Endothelial cell of umbilical vein (primary cell): ENCODE measurements around the gene XYLT1. TPM values are rescaled to one million over a fixed set of nuclear protein-coding genes. Genes with fewer than 3 reads are reported as not detected.

Experiments used
- BruUV-seq: library from RNA; stranded (reverse); fragments of 400-500 nt; replicated peaks from 2 replicates; lab custom pipeline; 2021; lab: Mats Ljungman, UMichigan
- CTCF ChIA-PET: fragments of 300-600, 350-600 bp; sonication (Branson Sonifier 250); formaldehyde crosslinking; loops from one replicate; lab custom pipeline; 2021; ENCODE audit warnings: antibody characterized with exemption, inconsistent platforms; lab: Charles Lee
- POLR2A ChIA-PET: fragments of 300-600, 350-600 bp; sonication (Branson Sonifier 250); formaldehyde crosslinking; loops from one replicate; lab custom pipeline; 2021; ENCODE audit warnings: antibody characterized with exemption, inconsistent platforms; lab: Charles Lee
- DNase-seq: peaks from one replicate; pipeline ENCODE4 v3.0.0-alpha.2; 2011; ENCODE audit warnings: low read depth, low spot score
- FAIRE-seq: peaks from 2 replicates; lab custom pipeline; 2011; peaks lifted over from hg19 to GRCh38; lab: Jason Lieb, UNC
- H2AFZ ChIP-seq: 2 replicates; pipeline ENCODE4 v1.6.0; 2012; ENCODE audit warnings: low read depth, low read length, control low read depth, inconsistent platforms
- H3K27ac ChIP-seq: 2 replicates; pipeline ENCODE4 v1.5.1; 2011; ENCODE audit warnings: low read depth, mild to moderate bottlenecking, control low read depth, low read length, moderate library complexity; ENCODE audit not compliant: insufficient read depth
- H3K27me3 ChIP-seq, 2 experiments: 2 replicates each; pipeline versions ENCODE4 v1.6.0 to v1.6.1; 2011; ENCODE audit warnings: low read length in 2 of 2, mixed read lengths in 1 of 2; ENCODE audit not compliant: control insufficient read depth in 2 of 2, insufficient read depth in 2 of 2
- H3K36me3 ChIP-seq, 2 experiments: 2 replicates in 1 of 2; 3 replicates in 1 of 2; pipeline ENCODE4 v1.5.1; 2011; ENCODE audit warnings: low read length in 2 of 2, mild to moderate bottlenecking in 1 of 2, moderate library complexity in 1 of 2; ENCODE audit not compliant: control insufficient read depth in 2 of 2, insufficient read depth in 2 of 2; ENCODE audit errors: extremely low read depth in 1 of 2
- H3K4me1 ChIP-seq: 3 replicates; pipeline ENCODE4 v1.5.1; 2011; ENCODE audit warnings: mild to moderate bottlenecking, low read length; ENCODE audit not compliant: control insufficient read depth, insufficient read depth; ENCODE audit errors: extremely low read depth
- H3K4me2 ChIP-seq: 2 replicates; pipeline ENCODE4 v1.6.1; 2011; ENCODE audit warnings: low read length, control low read depth, mixed read lengths; ENCODE audit not compliant: insufficient read depth
- H3K4me3 ChIP-seq, 3 experiments: fragments of 200-600 bp in 1 of 3; sonication (generic), shearing (Covaris generic) in 1 of 3; replicated peaks in 1 of 3; 2 replicates each; pipeline ENCODE4 v1.5.1; 2011 to 2016; ENCODE audit warnings: control low read depth in 3 of 3, low read length in 3 of 3, mild to moderate bottlenecking in 2 of 3, inconsistent platforms in 1 of 3, low read depth in 1 of 3, moderate library complexity in 1 of 3; ENCODE audit not compliant: insufficient read depth in 1 of 3
- H3K79me2 ChIP-seq: 2 replicates; pipeline ENCODE4 v1.6.0; 2012; ENCODE audit warnings: low read length, inconsistent platforms; ENCODE audit not compliant: control insufficient read depth, insufficient read depth
- H3K9ac ChIP-seq: replicated peaks from 2 replicates; pipeline ENCODE3; 2011; ENCODE audit warnings: low read length, control low read depth; ENCODE audit not compliant: insufficient read depth; ENCODE audit errors: extremely low read depth
- H3K9me1 ChIP-seq: replicated peaks from 3 replicates; pipeline ENCODE4 v1.6.0; 2011; ENCODE audit warnings: mild to moderate bottlenecking, low read length; ENCODE audit not compliant: control insufficient read depth, insufficient read depth; ENCODE audit errors: extremely low read depth
- H3K9me3 ChIP-seq: replicated peaks from 2 replicates; pipeline ENCODE4 v1.5.1; 2012; ENCODE audit warnings: low read length, inconsistent platforms; ENCODE audit not compliant: control insufficient read depth, insufficient read depth
- H4K20me1 ChIP-seq: replicated peaks from 2 replicates; pipeline ENCODE3; 2011; ENCODE audit warnings: mild to moderate bottlenecking, low read length; ENCODE audit not compliant: control insufficient read depth, insufficient read depth; ENCODE audit errors: extremely low read depth
- EZH2 ChIP-seq: IDR thresholded peaks from 2 replicates; pipeline ENCODE4 v1.6.1; 2012; ENCODE audit warnings: borderline replicate concordance, low read depth, mild to moderate bottlenecking, moderate library complexity, low read length, inconsistent platforms; ENCODE audit not compliant: severe bottlenecking
- FOS ChIP-seq: IDR thresholded peaks from 2 replicates; pipeline ENCODE4 v1.6.1; 2011; ENCODE audit warnings: mild to moderate bottlenecking, low read length, moderate library complexity, borderline replicate concordance; ENCODE audit not compliant: insufficient read depth
- GATA2 ChIP-seq: IDR thresholded peaks from 2 replicates; pipeline ENCODE4 v1.7.0; 2011; ENCODE audit warnings: low read depth, mild to moderate bottlenecking, moderate library complexity, mixed read lengths, low read length; ENCODE audit not compliant: insufficient read length, insufficient read depth
- JUN ChIP-seq: IDR thresholded peaks from 2 replicates; pipeline ENCODE4 v1.6.1; 2011; ENCODE audit warnings: borderline replicate concordance, low read depth; ENCODE audit not compliant: insufficient read length, insufficient read depth
- MYC ChIP-seq: IDR thresholded peaks from one replicate; pipeline ENCODE4 v1.6.1; 2011; ENCODE audit warnings: mild to moderate bottlenecking, low read depth, low read length
- POLR2A ChIP-seq: IDR thresholded peaks from 2 replicates; pipeline ENCODE4 v1.6.1; 2012; ENCODE audit warnings: low read depth, mild to moderate bottlenecking, control low read depth, low read length
- POLR2AphosphoS5 ChIP-seq: IDR thresholded peaks from 2 replicates; pipeline ENCODE4 v1.6.1; 2012; ENCODE audit warnings: low read depth, mild to moderate bottlenecking, control low read depth, low read length, moderate library complexity; ENCODE audit not compliant: insufficient read depth
- dilution Hi-C: fragments of 300-500 bp; cut with MboI; formaldehyde crosslinking; loops from one replicate; pipeline ENCODE4 v1.15.0; 2019; ENCODE audit warnings: low sequenced_read_pairs; ENCODE audit not compliant: extremely low pct_ligation_motif_present
- intact Hi-C: fragments of 100-400 bp; cut with micrococcal nuclease; formaldehyde crosslinking; loops from one replicate; pipeline ENCODE4 v1.10.0; 2022
- polyA plus RNA-seq, 4 experiments: library from polyadenylated mRNA; depleted of rRNA in 3 of 4; stranded (reverse) in 3 of 4; unstranded in 1 of 4; fragments of >200 nt; gene quantifications; 2 replicates each; pipeline versions ENCODE4 v1.2.1 to v1.2.3, GENCODE V29; 2011 to 2012; ENCODE audit warnings: missing spikeins in 1 of 4
- total RNA-seq: library from RNA; stranded (reverse); gene quantifications from 2 replicates; pipeline ENCODE4 v1.2.3, GENCODE V29; 2021
- TF ChIP-seq, protein P1 (sequence below): IDR thresholded peaks from 2 replicates; pipeline ENCODE4 v1.6.1; 2011; ENCODE audit not compliant: insufficient read depth, insufficient read length
- TF ChIP-seq, protein P2 (sequence below), 2 donors: IDR thresholded peaks; 1 replicate in 1 of 2; 2 replicates in 1 of 2; pipeline ENCODE4 v1.5.1; 2011; ENCODE audit warnings: low read length in 2 of 2, mild to moderate bottlenecking in 2 of 2, moderate library complexity in 2 of 2, control low read depth in 1 of 2, inconsistent platforms in 1 of 2, low read depth in 1 of 2; ENCODE audit not compliant: insufficient read depth in 1 of 2; ENCODE audit errors: extremely low read depth in 1 of 2

Gene XYLT1
- total and polyA plus RNA-seq, 2 donors (not counting 3 experiments of a cell fraction or from before 2014, with no cell fraction given): 0.63 to 2.9 TPM

DNA sequence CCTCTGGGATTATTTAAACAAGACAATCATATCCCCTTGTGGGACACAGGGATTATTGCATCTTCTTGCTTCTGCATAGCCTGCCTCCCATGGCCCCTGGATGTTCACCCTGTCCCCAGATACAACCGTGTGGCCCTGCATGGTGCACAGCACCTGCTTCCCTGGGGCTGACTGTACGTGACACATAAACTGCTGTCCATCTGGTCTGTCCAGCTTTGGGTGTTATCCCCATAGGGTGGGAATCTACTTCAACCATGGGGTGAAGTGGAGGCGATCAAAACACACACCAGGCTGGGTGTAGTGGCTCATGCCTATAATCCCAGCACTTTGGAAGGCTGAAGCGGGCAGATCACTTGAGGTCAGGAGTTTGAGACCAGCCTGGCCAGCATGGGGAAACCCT is 138.8 kb downstream of the XYLT1 start:
- Histone ChIP-seq H2AFZ (no peak overlapping the region), H3K9me1 (no peaks in the 10 kb centered on the region), H3K4me3 (no peak overlapping the region), H4K20me1 (no peaks in the 10 kb centered on the region), H3K9me3 (no peaks in the 10 kb centered on the region), H3K27ac (no peak overlapping the region), H3K27me3 (no peaks in the 10 kb centered on the region), H3K9ac (no peak overlapping the region), H3K4me2 (no peak overlapping the region), H3K36me3 (no peaks in the 10 kb centered on the region), H3K79me2 (no peaks in the 10 kb centered on the region), H3K4me1 (no peaks in the 10 kb centered on the region)
- ChIA-PET POLR2A (no interaction called here), CTCF (no interaction called here)
- FAIRE-seq (no peak), DNase-seq (no peak)
- TF ChIP-seq JUN (no peak), POLR2A (no peak), EZH2 (no peak), POLR2AphosphoS5 (no peak), FOS (no peak), MYC (no peak), GATA2 (no peak)
- TF ChIP-seq, protein P1, sequence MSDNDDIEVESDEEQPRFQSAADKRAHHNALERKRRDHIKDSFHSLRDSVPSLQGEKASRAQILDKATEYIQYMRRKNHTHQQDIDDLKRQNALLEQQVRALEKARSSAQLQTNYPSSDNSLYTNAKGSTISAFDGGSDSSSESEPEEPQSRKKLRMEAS: no peak
- TF ChIP-seq, protein P2, sequence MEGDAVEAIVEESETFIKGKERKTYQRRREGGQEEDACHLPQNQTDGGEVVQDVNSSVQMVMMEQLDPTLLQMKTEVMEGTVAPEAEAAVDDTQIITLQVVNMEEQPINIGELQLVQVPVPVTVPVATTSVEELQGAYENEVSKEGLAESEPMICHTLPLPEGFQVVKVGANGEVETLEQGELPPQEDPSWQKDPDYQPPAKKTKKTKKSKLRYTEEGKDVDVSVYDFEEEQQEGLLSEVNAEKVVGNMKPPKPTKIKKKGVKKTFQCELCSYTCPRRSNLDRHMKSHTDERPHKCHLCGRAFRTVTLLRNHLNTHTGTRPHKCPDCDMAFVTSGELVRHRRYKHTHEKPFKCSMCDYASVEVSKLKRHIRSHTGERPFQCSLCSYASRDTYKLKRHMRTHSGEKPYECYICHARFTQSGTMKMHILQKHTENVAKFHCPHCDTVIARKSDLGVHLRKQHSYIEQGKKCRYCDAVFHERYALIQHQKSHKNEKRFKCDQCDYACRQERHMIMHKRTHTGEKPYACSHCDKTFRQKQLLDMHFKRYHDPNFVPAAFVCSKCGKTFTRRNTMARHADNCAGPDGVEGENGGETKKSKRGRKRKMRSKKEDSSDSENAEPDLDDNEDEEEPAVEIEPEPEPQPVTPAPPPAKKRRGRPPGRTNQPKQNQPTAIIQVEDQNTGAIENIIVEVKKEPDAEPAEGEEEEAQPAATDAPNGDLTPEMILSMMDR (IDR thresholded peaks at IDR 0.05; ENCODE audit: extremely low read depth in 1 of 2, insufficient read depth in 1 of 2, low read depth in 1 of 2, low read length in 2 of 2): no peak
- intact Hi-C loops (no loop called here), dilution Hi-C loops (no loop called here)
- no TSS peak for BruUV-seq
